Measurements from ENCODE around the gene UBC.
A peak's percentile ranks its signal among the peaks of the same experiment; 100 is the strongest.
"Not testable (repeated sequence)": the region's sequence is repeated elsewhere in the genome, so short reads cannot be mapped to it uniquely, and the experiment has no call there.

The UBC gene

DNA sequence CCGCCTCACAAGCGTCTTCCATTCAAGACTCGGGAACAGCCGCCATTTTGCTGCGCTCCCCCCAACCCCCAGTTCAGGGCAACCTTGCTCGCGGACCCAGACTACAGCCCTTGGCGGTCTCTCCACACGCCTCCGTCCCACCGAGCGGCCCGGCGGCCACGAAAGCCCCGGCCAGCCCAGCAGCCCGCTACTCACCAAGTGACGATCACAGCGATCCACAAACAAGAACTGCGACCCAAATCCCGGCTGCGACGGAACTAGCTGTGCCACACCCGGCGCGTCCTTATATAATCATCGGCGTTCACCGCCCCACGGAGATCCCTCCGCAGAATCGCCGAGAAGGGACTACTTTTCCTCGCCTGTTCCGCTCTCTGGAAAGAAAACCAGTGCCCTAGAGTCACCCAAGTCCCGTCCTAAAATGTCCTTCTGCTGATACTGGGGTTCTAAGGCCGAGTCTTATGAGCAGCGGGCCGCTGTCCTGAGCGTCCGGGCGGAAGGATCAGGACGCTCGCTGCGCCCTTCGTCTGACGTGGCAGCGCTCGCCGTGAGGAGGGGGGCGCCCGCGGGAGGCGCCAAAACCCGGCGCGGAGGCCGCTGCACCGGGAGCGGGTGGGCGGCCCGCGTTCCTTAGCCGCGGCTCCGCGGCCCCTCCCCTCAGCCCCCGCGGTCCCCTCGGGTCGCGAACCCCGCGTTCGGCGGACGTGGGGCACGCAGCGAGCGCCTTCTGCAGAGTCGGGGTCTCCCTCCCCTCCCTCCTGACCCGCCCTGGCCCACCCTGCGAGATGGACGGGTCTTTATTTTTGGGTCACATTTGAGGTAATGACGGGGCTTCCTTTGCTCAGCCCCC, at the start of gene UBC:
TSS of gene UBC (minus strand) at position 259 of the 847 bp plus-strand sequence. CDS start 879 bp downstream, outside the sequence.
- peak; percentile 87 for DNase-seq (ENCODE audit: low read depth)

DNA sequence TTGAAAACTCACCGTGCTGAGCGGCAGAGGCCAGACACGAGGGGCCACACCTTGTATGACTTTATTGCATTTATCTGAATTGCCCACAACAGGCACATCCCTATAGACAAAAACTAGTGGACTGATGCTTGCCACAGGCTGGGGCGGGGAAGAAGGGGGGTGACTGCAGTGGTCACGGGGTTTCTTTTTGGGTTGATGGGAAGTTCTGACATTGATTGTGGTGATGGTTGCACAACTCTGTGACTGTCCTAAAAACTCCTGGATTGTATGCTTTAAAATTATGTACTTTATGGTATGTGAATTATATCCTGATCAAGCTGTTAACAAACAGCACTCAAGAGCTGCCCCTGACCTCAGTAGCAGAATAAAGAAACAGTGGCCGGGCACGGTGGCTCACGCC, 48.8 kb upstream of the UBC start:
- no peak for DNase-seq (ENCODE audit: low read depth)

- DNase-seq (ENCODE audit: low read depth): no peak
Measured at GRCh38 chr12:124961055-124961454, 46.6 kb upstream of the UBC start.

- no peak for DNase-seq (ENCODE audit: low read depth)
Measured at GRCh38 chr12:124956571-124956970, 42.1 kb upstream of the UBC start.

GRCh38 chr12:124954771-124955170, 40.3 kb upstream of the UBC start:
- DNase-seq (ENCODE audit: low read depth): no peak

DNA sequence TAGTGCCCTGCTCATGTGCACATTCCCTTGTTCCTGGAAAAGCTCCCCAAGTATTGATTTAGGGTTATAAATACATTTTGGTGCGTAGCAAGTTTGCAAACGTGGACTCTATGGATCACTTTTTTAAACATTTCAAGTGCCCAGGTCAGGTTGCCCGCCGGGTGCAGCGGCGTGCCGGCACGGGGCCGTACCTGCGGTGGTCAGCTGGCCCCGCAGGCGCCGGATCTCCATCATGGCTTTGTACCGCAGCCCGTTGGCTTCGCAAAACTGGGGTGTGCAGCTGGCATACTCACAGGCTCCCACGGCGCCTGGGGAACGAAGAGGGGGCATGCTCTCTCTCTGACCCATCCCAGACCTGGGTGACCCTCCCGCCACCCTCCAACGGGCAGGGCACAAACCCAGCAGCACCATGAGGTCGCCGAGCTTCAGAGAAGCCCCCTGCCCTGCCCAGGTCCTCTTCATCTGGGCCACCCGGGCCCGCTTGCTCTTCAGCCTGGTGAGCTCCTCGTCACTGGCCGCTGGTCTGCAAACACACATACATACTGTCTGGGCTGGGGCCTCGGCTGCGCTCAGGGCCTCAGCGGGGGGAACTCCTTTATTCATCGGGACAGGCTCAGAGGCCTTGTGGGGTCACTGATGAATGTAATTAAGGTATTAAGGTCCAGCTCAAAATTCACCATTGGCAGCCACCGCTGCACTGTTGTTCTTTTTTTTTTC, 39.4 kb upstream of the UBC start:
- no peak for DNase-seq (ENCODE audit: low read depth)

GRCh38 chr12:124952801-124953200, 38.4 kb upstream of the UBC start:
- no peak for DNase-seq (ENCODE audit: low read depth)

- DNase-seq (ENCODE audit: low read depth): no peak
Measured at GRCh38 chr12:124952295-124952694, 37.8 kb upstream of the UBC start.

DNA sequence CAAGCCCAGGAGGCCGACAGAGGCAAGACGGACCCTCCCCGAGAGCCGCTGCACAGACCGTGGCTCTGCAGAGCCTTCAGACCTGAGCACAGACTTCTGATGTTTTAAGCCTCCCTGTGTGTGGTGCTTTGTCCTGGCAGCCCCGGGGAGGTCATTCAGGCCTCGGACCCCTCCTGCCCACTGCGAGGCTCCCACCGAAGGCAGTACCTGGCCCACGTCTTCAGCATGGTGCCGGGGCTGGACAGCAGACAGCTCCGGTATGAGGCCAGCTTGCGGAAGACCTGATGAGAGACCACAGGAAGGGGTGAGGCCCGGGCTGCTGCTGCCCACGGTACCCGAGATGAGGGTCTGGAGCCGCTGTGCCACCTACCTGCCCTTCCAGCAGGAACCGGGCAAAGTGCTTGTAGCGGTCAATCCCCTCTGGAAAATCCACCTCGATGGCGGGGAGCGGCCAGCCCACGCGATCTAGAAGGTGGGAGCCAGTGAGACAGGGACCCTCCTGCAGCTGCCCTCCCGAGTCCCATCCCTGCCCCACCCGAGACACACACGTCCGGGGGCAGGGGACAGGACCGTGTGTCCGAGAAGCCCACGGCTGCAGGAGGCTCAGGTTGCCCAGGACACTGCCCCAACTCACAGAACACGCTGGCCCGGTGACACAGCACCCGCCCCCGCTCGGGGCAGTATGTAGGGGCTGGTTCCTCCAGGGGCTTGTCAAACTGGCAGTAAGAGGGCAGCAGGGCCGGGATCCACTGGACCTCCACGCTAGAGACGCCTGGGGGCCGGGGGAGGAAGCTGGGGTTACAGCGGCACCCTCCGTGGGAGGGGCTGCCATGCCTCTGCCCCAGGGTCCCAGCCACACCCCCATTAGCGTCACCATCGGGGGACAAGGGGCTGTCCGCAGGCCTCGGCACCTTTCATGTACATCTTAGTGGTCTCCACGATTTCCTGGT, 35.6 kb upstream of the UBC start:
- DNase-seq (ENCODE audit: low read depth): no peak

- DNase-seq (ENCODE audit: low read depth): no peak
Measured at GRCh38 chr12:124949066-124949465, 34.6 kb upstream of the UBC start.

DNA sequence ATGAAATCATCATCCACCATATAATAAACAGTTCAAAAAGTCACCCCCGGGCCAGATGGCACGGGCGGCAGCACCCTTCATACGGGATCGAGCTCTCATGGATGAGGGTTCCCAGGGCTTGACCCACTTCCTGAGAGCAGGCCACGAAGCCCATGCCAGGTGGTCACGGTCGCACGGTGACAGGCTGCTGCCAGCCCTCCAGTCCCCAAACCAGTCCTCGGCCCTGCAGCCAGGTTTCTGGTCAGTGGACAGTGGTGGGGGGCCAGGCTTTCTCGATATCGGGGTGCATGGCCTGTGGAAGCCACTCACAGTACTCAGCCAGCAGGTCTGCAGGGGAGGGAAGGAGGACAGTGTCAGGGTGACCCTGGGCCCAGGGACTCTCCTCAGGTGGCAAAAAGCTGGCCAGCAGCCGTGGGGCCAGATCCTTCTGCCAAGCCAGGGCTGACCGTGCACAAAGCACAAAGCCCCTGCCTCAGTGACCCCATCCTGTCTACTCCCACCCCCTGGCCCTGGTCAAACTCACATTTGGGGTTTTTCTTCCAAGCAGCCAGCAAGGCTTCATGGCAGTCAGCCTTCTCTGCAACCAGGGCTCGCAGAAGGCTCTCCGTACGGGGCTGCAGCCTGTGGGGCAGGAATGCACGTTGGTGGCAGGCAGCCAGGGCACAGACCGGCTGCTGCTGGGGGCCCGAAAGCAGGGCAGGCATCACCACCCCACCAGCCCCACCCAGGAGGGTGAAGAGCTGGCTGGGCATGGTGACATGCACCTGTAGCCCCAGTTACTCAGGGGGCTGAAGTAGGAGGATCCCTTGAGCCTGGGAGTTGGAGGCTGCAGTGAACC, 33.3 kb upstream of the UBC start:
- no peak for DNase-seq (ENCODE audit: low read depth)

DNA sequence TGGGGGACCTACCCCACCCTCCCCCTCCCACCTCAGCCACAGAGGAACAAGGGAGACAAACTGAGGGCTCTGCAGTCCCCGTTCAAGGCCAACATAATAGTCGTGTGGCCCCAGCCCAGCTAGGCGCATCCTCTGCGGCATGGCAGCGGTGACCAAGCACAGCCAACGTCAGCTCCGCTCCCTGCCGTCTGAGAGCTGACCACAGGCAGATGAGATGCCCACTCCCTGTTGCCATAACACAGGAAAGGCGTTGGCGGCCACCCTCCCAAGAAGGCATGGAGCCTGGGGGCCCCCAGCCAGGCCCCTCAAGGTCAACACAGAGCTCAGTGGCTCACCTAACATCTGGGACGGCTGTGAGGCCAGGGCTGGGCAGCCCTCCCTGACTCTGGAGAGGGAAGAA, 32.6 kb upstream of the UBC start:
- no peak for DNase-seq (ENCODE audit: low read depth)

- no peak for DNase-seq (ENCODE audit: low read depth)
Measured at GRCh38 chr12:124946447-124946793, 32.0 kb upstream of the UBC start.

GRCh38 chr12:124941170-124941527, 26.7 kb upstream of the UBC start:
- DNase-seq (ENCODE audit: low read depth): no peak

DNA sequence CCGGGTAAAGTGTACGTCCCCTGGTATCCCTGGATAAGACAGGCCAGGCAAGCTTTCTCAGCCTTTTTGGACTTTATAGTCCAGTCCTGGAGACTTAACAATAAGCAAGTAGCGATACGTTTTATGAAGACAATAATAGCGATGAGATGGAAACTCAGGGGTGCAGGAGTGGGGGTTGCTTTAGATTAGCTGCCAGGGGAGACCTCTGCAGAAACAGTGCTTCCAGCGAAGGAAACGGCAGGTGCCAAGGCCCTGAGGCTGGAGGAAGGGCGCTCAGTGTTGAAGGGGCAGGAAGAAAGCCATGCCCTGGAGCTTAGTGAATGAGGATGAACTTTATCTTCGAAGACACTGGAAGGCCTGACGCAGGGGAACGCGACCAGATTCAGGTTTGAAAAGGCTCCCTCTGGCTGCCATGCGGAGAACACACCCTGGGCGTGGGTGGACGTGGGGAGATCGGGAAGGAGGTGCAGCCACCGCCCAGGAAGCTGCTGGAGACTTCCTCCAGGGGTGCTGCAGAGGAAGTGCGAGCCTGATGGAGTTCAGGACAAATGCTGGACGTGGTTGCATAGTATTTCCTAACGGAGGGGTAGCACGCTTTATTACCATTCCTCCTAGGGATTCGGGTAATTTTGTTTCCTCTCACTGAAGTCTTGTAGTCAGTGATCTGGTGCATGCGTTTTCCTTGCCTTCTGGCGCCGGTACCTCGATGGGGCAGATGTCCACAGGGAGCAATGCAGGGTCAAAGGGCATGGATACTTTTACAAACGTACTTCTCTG, 26.1 kb upstream of the UBC start:
- peak; percentile 69 for DNase-seq (ENCODE audit: low read depth)

DNA sequence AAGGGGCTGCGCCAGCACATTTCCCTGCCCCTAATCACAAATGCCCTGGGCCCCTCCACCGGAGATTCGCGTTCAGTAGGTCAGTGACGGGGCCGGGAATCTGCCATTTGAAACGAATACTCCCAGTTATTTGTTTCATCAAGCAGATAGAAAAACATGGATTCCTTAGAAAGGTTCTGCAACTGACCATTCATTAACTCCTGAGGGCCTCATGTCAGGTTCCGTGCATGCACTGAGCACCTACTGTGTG, 25.6 kb upstream of the UBC start:
- no peak for DNase-seq (ENCODE audit: low read depth)

- peak; percentile 78 for DNase-seq (ENCODE audit: low read depth)
Measured at GRCh38 chr12:124939421-124940142, 25.1 kb upstream of the UBC start.

GRCh38 chr12:124939079-124939420, 24.6 kb upstream of the UBC start:
- DNase-seq (ENCODE audit: low read depth): peak; percentile 33

- DNase-seq (ENCODE audit: low read depth): no peak
Measured at GRCh38 chr12:124938587-124938986, 24.1 kb upstream of the UBC start.

- no peak for DNase-seq (ENCODE audit: low read depth)
Measured at GRCh38 chr12:124938108-124938507, 23.7 kb upstream of the UBC start.

- not testable (repeated sequence) for DNase-seq (ENCODE audit: low read depth)
Measured at GRCh38 chr12:124931528-124931927, 17.1 kb upstream of the UBC start.

Measured in stimulated activated CD8-positive, alpha-beta memory T cell treated with anti-CD3 and anti-CD28 coated beads, Interleukin-12 subunit alpha, Interleukin-12 subunit beta, amount 100 ng/mL, for 1 hour (primary cell).